GF-D8 (cell line): ENCODE results near the gene FAM107B.
"Not testable (repeated sequence)": the region's sequence is repeated elsewhere in the genome, so short reads cannot be mapped to it uniquely, and the experiment has no call there.

Experiments used
- DNase-seq: peaks from one replicate; lab custom pipeline; 2025; lab: John Stamatoyannopoulos, UW

FAM107B gene

GRCh38 chr10:14736043-14736442 lies 38.7 kb downstream of the FAM107B start:
- no peak for DNase-seq

DNA sequence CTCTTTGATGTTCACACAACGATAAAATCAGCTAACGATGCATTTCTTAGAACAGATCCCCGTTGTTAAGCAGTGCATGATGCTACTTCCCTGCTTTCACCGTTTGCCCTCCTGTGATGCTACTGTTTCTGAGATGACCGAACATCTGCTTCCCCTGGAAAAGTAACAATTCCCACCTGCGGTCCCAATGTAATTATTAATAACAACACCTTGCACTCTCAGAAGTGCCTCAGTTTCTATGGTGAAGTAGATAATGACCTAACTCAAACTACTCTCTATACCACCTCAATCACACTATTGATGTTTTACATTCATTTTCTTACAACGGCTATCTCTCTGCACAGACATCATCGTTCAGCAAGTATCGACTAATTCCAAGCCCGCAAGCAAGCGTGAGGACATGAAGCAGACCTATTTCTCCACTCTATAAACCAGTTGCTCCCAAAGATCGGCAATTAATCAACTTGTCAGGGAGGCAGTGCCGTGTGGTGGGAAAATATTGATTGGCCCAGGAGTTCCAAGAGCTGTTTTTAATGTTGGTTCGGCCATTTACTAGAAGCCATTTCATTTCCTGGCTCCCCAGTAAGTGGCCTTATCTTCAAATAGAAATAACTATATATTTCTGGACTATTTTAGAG lies 42.7 kb downstream of the FAM107B start:
- no peak for DNase-seq

DNA sequence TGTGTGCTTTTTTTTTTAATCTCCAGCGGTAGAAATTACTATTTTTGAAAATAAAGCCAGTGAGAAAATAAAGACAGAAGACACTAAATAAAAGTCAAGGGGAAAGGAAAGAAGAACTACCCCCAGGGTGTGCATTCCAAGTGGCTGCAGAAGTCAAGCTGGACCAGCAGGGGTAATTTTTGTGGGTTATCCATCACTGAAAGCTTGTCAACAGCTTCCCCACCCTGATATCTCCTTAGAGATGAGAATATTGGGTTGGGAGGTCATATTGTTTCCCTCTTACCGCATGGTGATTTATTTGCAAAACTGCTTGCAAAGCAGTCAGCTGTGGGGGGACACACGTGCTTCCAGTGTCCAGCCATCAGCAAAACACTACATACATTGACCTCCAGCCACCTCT lies 46.4 kb downstream of the FAM107B start:
- no peak for DNase-seq

- DNase-seq: no peak
Observed at GRCh38 chr10:14727924-14728323, 46.8 kb downstream of the FAM107B start.

DNA sequence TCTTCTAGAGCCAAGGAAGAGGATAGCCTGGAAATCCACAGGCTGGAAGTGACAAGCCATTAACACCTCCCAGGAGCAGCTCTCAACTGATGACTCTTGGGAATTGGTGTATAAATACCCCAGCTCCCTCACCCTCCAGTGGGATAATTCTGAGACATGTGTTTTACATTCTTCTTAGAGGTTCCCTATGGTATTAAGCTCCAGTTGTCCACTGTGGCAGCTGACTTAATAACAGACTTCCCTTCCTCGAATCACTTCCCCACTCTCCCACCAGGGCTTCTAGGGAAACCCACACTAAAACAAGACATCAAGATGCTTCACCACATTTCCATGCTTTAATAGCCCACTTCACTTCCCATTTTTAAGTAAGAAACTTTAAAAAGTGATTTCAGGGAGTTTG lies 47.2 kb downstream of the FAM107B start:
- no peak for DNase-seq

DNA sequence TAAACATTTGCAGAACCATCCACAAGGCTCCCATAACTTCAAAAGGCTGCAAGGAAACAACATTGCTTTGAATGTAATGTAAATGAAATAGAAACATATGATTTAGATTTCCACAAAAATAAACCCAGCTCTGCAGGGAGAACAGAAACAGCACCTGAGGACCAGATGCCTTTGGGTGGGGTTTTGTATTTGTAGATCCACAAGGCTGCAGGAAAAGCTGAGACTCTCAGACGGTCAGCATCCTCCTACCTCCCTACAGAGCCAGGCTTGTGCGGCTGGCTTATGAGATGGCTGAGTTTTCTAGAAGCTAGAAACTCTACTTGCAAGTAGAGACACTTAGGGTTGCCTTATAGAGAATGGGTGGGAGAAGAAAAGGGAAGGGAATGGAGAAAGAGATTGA lies 49.8 kb downstream of the FAM107B start:
- DNase-seq: no peak

GRCh38 chr10:14723052-14723689 lies 51.5 kb downstream of the FAM107B start:
- no peak for DNase-seq

DNA sequence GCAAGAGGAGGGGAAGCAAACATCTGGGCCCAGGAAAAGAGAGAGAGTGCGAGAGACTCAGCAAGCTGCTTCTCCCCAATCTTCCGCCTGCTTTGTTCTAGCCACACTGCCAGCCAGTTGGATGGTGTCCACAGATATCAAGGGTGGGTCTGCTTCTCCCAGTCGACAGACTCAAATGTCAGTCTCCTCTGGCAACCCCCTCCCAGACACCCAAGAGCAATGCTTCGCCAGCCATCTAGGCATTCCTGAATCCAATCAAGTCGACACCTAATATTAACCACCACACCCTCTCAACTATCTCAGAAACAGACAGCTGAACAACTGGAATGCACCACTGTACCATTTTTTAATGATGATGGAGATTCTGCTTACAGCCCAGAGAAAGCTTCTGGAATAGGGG lies 57.1 kb downstream of the FAM107B start:
- no peak for DNase-seq

GRCh38 chr10:14712991-14713424 lies 61.7 kb downstream of the FAM107B start:
- no peak for DNase-seq

- not testable (repeated sequence) for DNase-seq
Observed at GRCh38 chr10:14709344-14709743, 65.4 kb downstream of the FAM107B start.

- DNase-seq: no peak
Observed at GRCh38 chr10:14707481-14707880, 67.2 kb downstream of the FAM107B start.

GRCh38 chr10:14705548-14706230 lies 69.0 kb downstream of the FAM107B start:
- no peak for DNase-seq

DNA sequence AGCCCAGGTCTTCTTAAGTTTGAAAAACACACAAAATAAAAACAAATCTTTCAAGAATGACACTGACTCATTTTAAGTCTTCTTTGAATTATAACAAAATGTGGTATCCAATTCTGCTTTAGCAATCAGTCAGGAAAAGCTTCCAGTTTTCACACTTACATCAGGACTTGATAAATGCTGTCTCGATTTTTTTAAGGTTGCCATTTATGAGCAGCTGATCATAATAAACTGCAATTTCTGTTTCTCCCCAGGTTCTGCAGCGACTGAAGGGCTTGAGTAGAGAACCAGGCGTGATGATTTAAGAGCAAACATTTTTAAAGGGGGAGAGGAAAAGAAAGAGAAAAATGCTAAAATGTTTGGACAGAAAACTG lies 71.1 kb downstream of the FAM107B start:
- no peak for DNase-seq

GRCh38 chr10:14701466-14701865 lies 73.2 kb downstream of the FAM107B start:
- DNase-seq: no peak

DNA sequence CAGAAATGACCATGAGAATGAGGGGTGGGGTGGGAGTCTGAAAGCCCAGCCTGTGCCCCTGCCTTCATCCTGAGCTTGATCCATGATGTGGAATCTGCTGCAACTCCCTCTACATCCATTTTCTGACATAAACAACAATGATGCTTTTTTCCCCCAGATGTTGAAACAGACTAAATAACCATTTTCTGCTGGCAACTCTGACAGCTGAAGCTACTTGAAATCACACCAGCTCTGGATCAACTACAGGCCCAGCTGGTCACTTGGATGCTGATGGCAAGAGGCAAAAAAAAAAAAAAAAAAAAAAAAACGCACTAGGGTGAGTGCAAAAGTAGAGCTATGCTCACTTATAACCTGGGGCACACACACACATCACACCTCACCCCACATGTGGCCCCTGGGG lies 74.2 kb downstream of the FAM107B start:
- DNase-seq: no peak

GRCh38 chr10:14699482-14699881 lies 75.2 kb downstream of the FAM107B start:
- no peak for DNase-seq

DNA sequence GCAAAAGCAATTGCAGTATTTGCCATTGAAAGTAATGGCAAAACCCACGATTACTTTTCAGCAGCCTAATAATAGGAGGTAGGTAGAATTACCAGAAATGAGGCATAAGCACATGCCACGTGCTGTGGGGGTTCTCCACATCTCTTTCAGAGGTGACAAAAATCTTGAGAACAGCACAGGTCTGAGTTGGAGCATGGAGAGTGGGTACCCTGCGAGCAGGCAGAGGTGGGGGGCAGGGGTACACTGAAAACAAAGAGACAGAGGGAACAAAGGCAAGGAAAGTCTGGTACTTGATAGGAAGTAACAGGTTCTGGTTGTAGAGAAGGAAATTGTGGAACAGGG lies 75.9 kb downstream of the FAM107B start:
- DNase-seq: no peak

DNA sequence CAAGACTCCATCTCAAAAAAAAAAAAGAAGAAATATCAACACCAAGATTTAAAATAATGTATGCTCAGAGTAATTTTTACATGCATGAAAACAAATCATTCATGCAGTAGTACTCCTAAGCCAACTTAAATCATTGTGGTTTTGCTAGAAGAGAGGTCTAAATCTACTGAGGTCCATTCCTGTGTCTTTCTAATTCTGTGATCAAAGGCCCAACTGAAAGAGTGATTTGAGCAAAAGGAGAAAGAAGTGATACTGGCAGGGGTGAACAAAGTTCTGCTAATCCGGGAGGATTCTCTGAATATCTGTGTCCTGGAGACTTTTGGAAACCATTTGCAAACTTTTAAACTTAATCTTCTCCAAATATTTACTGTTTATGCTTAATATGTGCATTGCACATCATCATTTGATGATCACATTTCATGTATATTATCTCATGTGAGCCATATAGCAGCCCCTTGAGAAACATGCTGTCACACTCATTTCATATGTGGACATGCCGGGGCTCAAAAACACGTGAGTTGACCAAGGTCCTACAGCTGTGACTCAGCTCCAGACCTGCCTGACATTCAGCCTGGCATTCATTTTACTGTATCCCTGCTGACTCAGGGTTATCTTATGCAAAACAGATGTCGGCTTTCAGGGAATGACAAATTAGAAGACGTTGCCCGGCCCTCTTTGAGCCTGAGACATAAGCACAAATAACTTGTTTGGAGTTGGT lies 76.4 kb downstream of the FAM107B start:
- no peak for DNase-seq

DNA sequence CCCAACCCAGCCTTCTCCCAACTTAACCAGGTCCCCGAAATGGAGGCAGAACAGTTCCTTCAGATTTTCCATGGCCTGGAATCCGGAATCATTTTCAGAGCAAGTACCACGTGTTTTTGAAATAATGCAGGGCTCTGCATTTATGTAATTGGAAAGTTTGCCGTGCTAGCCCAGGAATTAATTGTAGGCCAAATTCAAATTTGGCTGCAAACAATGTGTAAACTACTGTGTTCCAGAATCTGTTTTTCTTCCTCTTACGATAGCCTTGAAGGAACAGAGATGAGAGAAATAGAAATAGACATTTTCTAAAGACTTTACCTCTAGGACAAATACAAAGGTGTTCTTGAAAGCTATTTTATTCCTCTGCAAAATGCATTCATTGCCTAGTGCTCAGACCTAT lies 77.4 kb downstream of the FAM107B start:
- DNase-seq: no peak

DNA sequence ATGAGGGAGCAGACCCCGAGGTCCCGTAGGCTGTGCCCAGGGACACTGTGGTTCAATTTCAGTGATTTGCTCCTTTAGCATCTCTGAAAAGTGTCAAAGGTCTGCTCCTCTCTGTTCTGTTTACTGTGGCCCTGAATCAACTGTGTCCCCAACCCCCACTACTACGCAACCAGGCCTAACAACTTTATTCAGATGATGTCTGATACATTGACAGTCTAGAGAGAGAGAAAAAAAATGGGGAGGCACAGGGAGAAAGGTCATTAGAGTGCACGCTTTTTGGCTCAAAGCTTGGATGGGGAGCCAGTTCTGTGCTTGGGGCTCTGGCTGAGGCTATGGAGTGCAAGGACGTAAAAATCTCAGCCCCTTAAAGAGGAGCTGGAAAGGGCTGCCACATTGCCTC lies 77.9 kb downstream of the FAM107B start:
- DNase-seq: no peak

DNA sequence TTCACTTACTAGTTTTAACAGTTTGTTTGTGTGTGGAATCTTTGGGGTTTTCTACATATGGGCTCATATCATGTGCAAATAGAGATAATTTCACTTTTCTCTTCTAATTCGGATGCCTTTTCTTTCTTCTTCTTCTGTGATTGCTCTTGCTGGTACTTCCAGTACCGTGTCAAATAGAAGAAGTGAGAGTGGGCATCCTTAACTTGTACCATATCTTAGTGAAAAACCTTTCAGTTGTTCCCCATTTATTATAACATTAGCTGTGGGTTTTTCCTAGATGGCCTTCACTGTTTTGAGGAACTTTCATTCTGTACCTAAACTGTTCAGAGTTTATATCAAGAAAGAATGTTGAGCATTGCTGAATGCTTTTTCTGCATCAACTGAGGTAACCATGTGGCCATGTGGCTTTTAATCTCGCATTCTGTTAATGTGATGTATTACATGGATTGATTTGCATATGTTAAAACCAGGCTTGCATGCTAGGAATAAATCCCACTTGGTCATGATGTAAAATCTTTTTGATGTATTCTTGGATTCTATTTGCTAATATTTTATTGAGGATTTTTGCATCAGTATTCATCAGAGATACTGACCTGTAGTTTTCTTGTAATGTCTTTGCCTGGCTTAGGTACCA lies 78.7 kb downstream of the FAM107B start:
- DNase-seq: no peak

GRCh38 chr10:14693891-14694290 lies 80.8 kb downstream of the FAM107B start:
- DNase-seq: no peak
